ENCODE results near the gene PLA2R1.

DNA sequence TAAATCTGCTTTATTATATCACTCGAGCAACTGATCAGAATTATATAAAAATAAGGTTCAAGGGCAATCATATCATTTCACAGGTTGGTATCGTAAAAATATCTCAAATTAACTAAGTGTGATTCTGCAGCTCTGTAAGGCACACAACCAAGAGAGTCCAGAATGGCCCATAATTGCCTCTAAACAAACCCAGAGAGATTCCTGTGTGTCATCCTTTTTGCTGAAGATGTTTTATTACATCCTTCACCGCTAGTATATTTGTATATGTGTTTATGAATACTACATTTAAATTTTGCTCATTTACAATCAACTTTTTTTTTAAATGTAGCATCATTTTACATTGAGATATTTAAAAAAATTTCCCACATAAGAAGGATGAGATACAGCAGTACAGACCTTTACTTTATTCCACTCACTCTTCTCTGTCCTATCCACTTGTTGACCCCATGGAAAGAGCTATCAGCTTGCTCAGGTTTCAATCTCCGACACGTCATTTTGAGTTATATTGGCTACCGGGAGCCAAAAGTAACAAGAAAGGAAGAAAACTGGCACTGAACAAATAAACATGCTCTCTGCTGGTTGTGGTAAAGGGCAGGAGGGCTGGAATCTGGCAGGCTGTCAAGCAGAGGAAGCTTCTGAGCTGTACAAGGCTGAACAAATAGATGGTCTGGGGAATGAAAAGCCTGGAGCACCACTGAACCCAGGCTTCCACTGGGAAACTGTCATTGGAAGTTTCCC, 23.1 kb downstream of the PLA2R1 start:
- no peak for TF ChIP-seq POLR2AphosphoS5 (IDR thresholded peaks at IDR 0.05; ENCODE audit: low read depth, low read length)
- no peak for TF ChIP-seq TAF1 (IDR thresholded peaks at IDR 0.05; ENCODE audit: borderline replicate concordance, low read depth, low read length)

All from GM12892 (cell line).